Calu3 (cell line): ENCODE measurements around the gene OR2AG1. TPM values are rescaled to one million over a fixed set of nuclear protein-coding genes. Genes with fewer than 3 reads are reported as not detected.

ENCODE experiments used
- BruUV-seq: library from RNA; stranded (reverse); fragments of 400-500 nt; replicated peaks from 2 replicates; lab custom pipeline; 2021; lab: Mats Ljungman, UMichigan
- CTCF ChIA-PET: fragments of 300-600 bp; sonication (Branson Sonifier 250); formaldehyde crosslinking; loops from one replicate; lab custom pipeline; 2022; ENCODE audit warnings: antibody characterized with exemption; lab: Charles Lee
- DNase-seq: peaks from one replicate; pipeline ENCODE4 v3.0.0; 2022
- H3K27ac Mint-ChIP-seq: one replicate; pipeline ENCODE4 v1.8.0; 2022; ENCODE audit warnings: mixed read lengths; ENCODE audit not compliant: unreplicated experiment
- H3K27me3 Mint-ChIP-seq: one replicate; pipeline ENCODE4 v1.8.0; 2022; ENCODE audit warnings: mixed read lengths; ENCODE audit not compliant: unreplicated experiment
- H3K36me3 Mint-ChIP-seq: one replicate; pipeline ENCODE4 v1.8.0; 2022; ENCODE audit warnings: mild to moderate bottlenecking, moderate library complexity, mixed read lengths; ENCODE audit not compliant: insufficient read depth, unreplicated experiment
- H3K4me1 Mint-ChIP-seq: one replicate; pipeline ENCODE4 v1.8.0; 2022; ENCODE audit warnings: mild to moderate bottlenecking, low read depth, mixed read lengths; ENCODE audit not compliant: unreplicated experiment
- H3K4me3 Mint-ChIP-seq: one replicate; pipeline ENCODE4 v1.8.0; 2022; ENCODE audit warnings: mild to moderate bottlenecking, low read depth, moderate library complexity, mixed read lengths; ENCODE audit not compliant: unreplicated experiment
- H3K9me3 Mint-ChIP-seq: one replicate; pipeline ENCODE4 v1.8.0; 2022; ENCODE audit warnings: low read depth, mixed read lengths; ENCODE audit not compliant: unreplicated experiment
- intact Hi-C: fragments of 100-400 bp; cut with micrococcal nuclease; formaldehyde crosslinking; loops from one replicate; pipeline ENCODE4 v1.10.0; 2022; ENCODE audit not compliant: unreplicated experiment
- total RNA-seq: library from RNA; stranded (reverse); gene quantifications from 2 replicates; pipeline ENCODE4 v1.2.3, GENCODE V29; 2022
- TF ChIP-seq, protein P1 (sequence below): fragments of 200-600 bp; IDR thresholded peaks from one replicate; pipeline ENCODE4 v1.8.0; 2022; ENCODE audit warnings: antibody characterized with exemption; ENCODE audit not compliant: unreplicated experiment

The OR2AG1 gene
- total RNA-seq, 1 experiment from 2014 or later: not detected

GRCh38 chr11:6817694-6818093 is 34.9 kb downstream of the OR2AG1 start:
- CTCF ChIA-PET: no interaction called here
- TF ChIP-seq, protein P1, sequence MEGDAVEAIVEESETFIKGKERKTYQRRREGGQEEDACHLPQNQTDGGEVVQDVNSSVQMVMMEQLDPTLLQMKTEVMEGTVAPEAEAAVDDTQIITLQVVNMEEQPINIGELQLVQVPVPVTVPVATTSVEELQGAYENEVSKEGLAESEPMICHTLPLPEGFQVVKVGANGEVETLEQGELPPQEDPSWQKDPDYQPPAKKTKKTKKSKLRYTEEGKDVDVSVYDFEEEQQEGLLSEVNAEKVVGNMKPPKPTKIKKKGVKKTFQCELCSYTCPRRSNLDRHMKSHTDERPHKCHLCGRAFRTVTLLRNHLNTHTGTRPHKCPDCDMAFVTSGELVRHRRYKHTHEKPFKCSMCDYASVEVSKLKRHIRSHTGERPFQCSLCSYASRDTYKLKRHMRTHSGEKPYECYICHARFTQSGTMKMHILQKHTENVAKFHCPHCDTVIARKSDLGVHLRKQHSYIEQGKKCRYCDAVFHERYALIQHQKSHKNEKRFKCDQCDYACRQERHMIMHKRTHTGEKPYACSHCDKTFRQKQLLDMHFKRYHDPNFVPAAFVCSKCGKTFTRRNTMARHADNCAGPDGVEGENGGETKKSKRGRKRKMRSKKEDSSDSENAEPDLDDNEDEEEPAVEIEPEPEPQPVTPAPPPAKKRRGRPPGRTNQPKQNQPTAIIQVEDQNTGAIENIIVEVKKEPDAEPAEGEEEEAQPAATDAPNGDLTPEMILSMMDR: no peak
- H3K4me1 Mint-ChIP-seq: no peaks in the 10 kb centered on the region
- H3K9me3 Mint-ChIP-seq: peaks cover 2% of the 10 kb centered on the region
- intact Hi-C loops: no loop called here
- no TSS peak for BruUV-seq
- no peak overlapping the region for H3K4me3 Mint-ChIP-seq
- no peaks in the 10 kb centered on the region for H3K27me3 Mint-ChIP-seq
- no peaks in the 10 kb centered on the region for H3K36me3 Mint-ChIP-seq
- no peak overlapping the region for H3K27ac Mint-ChIP-seq
- DNase-seq: no peak

DNA sequence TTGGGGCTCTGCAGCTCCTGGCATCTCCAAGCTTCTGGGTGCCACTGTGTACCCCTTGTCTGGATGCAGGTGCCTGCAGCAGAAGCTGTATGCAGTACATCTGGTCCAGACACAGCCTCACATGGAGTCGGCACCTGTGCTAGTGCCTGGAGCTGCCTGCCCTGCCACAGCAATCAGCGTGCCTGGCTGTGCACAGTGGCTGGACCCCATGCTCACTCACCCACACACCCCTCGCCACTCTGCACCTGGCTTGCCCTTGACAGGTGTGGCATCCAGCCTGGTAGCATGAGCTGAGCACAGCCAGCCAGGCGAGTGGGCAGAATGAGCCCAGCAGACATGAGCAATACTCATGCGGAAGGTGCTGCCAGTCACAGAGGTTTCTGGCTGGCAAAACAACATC is 36.1 kb downstream of the OR2AG1 start:
- no peaks in the 10 kb centered on the region for H3K36me3 Mint-ChIP-seq
- H3K9me3 Mint-ChIP-seq: no peaks in the 10 kb centered on the region
- no peaks in the 10 kb centered on the region for H3K27me3 Mint-ChIP-seq
- TF ChIP-seq, protein P1: no peak
- H3K4me3 Mint-ChIP-seq: no peak overlapping the region
- no peaks in the 10 kb centered on the region for H3K4me1 Mint-ChIP-seq
- intact Hi-C loops: no loop called here
- CTCF ChIA-PET: no interaction called here
- no TSS peak for BruUV-seq
- DNase-seq: no peak
- H3K27ac Mint-ChIP-seq: no peak overlapping the region

DNA sequence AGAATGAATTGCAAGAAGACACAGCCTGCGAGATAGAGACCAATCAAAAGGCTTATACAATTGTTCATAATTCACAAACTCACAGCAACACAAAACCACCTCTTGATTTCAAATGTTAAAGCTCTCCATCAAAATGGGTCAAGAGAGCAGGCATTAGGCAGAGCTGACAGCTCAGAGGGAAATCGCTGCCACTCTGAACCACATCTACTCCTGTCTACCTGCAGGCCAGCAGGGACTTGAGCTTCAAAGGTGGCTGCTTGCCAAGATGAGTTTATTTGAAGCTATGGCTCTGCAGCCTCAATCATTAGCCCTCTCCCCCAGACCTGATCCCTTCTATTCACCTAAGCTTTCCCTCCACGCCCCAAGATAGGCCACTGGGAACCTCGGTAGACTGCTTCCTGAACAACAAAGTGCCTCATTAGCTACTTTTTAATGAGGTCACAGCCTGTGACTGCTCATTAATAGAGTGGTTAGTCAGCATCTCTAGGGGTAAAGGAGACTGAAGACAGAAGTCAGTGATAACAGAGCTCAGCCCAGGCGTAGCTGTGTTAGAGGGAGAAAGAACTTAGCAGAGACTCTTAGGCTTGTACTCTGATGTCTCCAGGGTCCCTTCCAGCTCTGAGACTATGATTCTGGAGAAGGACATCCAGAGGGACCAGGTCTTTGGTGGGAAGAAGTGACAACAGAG is 41.5 kb downstream of the OR2AG1 start:
- TF ChIP-seq, protein P1: no peak
- no TSS peak for BruUV-seq
- Mint-ChIP-seq H3K36me3 (no peaks in the 10 kb centered on the region), H3K27ac (no peak overlapping the region), H3K27me3 (no peaks in the 10 kb centered on the region), H3K4me1 (no peaks in the 10 kb centered on the region), H3K4me3 (no peak overlapping the region), H3K9me3 (no peaks in the 10 kb centered on the region)
- DNase-seq: no peak
- intact Hi-C loops: no loop called here
- CTCF ChIA-PET: interaction anchor here (2.2 kb wide), 1 partner anchor 12 kb away, joined by 7 read pairs; no protein-coding TSS in a partner anchor

GRCh38 chr11:6825231-6825744 is 42.5 kb downstream of the OR2AG1 start:
- CTCF ChIA-PET: interaction anchor here (2.2 kb wide), 1 partner anchor 13 kb away, joined by 7 read pairs; no protein-coding TSS in a partner anchor
- TF ChIP-seq, protein P1: no peak
- BruUV-seq: no TSS peak
- H3K4me1 Mint-ChIP-seq: no peaks in the 10 kb centered on the region
- H3K4me3 Mint-ChIP-seq: no peak overlapping the region
- DNase-seq: no peak
- no peaks in the 10 kb centered on the region for H3K9me3 Mint-ChIP-seq
- no peaks in the 10 kb centered on the region for H3K36me3 Mint-ChIP-seq
- H3K27me3 Mint-ChIP-seq: no peaks in the 10 kb centered on the region
- H3K27ac Mint-ChIP-seq: no peak overlapping the region
- intact Hi-C loops: no loop called here
